Right ventricle myocardium inferior (tissue), 1 donor: Measurements from ENCODE around the gene ATXN7. TPM values are rescaled to one million over a fixed set of nuclear protein-coding genes. Genes with fewer than 3 reads are reported as not detected.
A peak's percentile ranks its signal among the peaks of the same experiment; 100 is the strongest.

Experiments
- ATAC-seq: fragments of 200-7000 bp; cut with Tn5 transposase; one replicate; pipeline ENCODE4 v1.9.1; 2020; ENCODE audit warnings: mild to moderate bottlenecking, moderate library complexity
- DNase-seq: peaks from one replicate; pipeline ENCODE4 v3.0.0; 2021; ENCODE audit errors: missing footprints
- intact Hi-C: fragments of 100-400 bp; cut with DNase I; formaldehyde crosslinking; loops from one replicate; pipeline ENCODE4 v1.11.0; 2022
- total RNA-seq: library from RNA; stranded (reverse); fragmentation: NEBNext Ultra II Directional; extraction: Animal tissue kit (Norgen Biotek cat#: 25700); gene quantifications from one replicate; pipeline ENCODE4 v1.2.1, GENCODE V29; 2021
- donor health status: DM: no; HTN: yes; CAD: no; lungs with severe emphysema.

The ATXN7 gene
- total RNA-seq, 1 donor from 2014 or later = 9.3 TPM

DNA sequence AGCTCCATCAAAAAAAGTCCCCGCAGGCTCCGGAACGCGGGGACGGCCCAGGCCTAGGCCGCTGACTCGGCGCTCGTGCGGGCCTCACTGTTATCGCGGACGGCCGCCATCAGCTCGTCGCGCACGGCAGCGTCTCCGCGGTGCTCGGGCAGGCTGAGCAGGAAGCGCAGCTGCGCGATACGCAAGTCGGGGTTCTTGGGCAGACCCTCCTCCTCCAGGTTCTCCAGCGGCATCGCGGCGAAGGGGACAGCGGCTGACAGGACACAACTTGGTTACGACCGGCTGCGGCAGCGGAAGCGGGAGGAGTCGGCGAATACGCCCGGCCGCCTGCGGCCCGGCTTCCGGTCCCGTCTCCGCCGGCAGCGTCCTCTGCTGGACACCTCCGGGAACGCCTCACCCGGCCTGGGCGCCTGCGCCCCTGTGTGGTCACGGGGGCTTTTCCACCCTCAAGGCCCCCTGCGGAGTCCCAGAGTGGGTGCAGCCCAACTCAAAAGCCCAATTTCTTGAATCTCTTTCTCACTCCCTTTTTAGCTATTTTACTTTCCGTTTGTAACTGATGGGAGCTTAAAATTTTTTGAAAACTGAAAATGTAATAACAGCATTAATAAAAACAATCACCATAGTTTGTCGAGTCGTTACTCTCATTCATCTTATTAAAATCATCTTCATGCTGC lies 159.7 kb downstream of the ATXN7 start, which contains the start of gene PSMD6:
Gene PSMD6 (minus strand): TSS at position 308 of the 674 bp plus-strand sequence. CDS start 75 bp downstream, at position 233.
- intact Hi-C loops = no loop called here
- ATAC-seq = peak; percentile 97
- DNase-seq = peak; percentile 95

DNA sequence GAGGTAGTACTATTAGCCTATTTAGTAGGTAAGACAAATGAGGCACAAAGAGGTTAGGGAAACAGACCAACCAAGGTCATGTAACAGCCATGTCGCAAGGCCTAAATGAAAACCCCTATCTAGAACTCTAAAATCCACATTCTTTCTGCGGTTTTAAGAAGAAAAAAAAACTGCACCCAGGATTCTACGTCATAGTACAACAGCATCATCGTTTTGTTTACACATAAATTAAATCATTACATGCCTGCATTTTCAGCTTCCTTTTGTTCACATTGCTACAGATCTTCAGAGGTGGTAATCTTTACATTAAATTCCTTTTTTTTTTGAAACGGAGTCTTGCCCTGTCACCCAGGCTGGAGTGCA lies 160.2 kb downstream of the ATXN7 start:
- ATAC-seq (no peak), DNase-seq (no peak)
- intact Hi-C loops = no loop called here

DNA sequence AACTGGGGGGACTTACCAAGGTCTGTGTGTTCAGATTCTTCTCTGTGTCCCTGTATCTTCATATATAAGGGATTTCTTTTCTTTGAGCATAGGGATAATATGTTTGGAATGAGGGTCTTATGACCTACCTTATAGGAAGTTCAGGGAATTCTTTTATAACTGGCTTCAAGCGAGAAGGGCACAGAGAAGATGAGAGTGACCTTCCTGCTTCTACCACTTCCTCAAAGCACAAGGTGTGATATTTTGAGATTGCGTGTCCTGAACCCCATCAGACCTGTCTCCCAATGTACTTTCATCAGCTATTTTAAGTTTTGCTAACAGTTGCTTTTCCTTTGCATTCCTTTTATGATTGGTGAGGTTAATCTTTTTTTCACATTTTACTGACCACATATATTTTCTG lies 162.7 kb downstream of the ATXN7 start:
- intact Hi-C loops = no loop called here
- no peak for DNase-seq
- no peak for ATAC-seq

DNA sequence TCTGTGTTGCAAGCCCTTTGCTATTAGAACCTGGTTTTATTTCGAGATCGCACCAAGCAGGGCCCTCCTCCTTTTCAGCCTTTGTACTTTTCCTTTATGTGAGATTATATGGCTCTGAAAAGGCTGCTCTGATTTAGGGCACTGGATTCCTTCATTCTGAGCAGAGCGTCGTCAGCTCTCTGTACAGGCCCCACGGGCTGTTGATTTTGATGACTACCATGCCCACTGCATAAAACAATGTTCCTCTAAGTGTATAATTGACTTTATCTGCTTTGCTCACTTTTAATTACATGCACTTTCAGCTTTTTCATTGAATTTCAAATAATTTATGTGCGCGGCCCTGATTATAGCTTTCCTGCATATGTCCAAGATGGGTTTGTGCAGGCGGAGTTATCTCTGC lies 164.0 kb downstream of the ATXN7 start:
- intact Hi-C loops = no loop called here
- ATAC-seq (no peak), DNase-seq (no peak)

DNA sequence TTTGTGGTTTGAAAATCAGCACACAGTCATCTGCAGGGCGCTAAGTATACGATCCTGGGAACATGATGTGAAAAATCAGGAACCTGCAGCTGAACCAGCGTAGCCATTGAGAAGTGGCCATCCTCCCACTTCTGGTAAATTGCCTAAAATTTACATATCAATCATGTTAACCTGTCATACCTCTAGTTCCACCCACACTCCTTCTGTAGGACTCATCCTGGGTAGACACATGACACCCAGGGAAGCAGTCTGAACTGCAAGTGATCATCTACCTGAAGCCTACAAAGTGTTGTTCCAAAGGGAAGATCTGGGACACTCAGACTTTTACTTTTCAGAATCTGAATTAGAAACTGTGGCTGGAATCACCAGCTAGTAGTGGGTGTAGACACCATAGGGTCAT lies 165.1 kb downstream of the ATXN7 start:
- DNase-seq (no peak), ATAC-seq (no peak)
- intact Hi-C loops = no loop called here

DNA sequence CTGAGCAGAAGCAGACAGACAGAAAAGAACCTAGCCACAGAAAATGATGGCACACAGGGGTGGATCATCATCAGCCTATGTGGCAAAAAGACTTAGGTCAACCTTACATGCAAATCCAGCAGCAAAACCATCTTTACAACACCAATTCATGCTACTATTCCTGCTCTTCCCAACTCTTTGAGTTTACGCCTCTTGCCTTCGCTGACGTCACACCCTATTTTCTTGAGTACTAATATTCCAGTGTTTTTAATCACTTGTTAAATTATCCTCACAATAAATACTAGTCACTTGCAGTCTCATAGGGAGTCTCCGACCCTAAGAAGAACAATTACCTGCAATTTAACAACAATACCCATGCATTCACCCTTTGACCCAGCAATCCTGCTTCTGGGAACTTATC lies 165.6 kb downstream of the ATXN7 start:
- ATAC-seq = no peak
- DNase-seq = no peak
- intact Hi-C loops = no loop called here

DNA sequence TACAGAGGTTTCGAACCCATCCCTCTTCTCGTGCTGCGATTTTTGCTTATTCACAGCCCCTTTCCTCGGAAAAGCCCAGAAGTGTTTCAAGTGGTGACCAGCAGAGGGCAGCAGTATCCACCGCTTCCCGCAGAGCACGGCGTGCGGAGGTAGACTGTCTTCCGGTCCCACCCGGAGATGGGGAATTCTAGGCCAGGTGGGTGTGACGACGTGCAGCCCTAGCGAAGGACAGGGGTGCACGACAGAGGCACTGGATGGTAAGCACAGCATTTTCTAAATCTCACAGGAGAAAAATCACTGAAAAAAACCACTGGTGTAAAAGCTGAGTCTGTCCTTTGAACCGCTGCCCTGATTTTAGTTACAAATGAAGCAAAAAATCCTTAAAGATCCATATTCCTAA lies 167.1 kb downstream of the ATXN7 start:
- intact Hi-C loops = loop anchor here (1.0 to 10.0 kb wide), 5 partner anchors 134 to 454 kb away; no protein-coding TSS in a partner anchor
- ATAC-seq = peak; percentile 88
- peak; percentile 82 for DNase-seq

DNA sequence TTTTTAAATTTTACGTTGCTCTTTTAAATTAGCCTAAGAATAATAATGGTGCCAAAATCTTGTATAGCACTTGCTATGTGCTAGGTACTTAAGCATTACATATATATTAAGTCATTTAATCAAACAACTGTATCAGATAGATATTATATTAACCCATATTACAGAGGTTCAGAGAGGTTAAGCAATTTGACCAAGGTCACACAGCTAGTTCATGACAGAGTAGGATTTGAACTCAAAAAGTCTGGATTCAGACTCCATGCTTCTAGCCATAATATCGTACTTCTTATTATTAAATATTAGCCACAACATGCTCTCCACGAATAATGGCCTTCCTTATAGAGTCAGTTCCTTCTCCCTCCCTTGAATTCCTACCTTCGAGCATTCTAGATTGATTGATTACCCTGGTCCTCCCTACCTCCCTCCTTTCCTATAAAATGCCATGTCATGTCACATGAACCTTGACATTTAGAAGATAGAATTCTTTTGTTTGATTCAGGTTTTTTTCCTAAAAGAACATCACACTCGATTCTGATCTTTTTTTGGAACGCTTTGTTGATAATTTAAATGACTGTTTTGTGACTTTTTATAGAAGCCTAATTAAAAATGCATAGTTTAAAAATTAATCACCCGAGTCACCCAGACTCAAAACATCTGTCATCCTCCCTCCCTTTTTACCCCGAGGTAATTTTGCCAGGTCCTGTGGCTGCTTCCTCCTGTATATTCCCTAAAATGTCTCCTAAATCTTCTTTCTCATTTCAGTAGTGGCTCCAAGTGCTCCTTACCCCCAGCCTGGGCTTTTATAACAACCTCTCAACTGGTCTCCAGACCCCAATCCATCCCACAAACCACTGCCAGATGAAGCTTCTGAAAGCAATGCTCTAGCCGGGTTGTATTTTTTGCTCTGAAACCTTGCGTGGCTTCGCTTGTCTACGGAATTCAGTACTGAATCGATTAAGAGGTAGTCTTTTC lies 168.2 kb downstream of the ATXN7 start:
- no peak for ATAC-seq
- intact Hi-C loops = loop anchor here (2.0 to 10.0 kb wide), 4 partner anchors 133 to 453 kb away; no protein-coding TSS in a partner anchor
- no peak for DNase-seq

DNA sequence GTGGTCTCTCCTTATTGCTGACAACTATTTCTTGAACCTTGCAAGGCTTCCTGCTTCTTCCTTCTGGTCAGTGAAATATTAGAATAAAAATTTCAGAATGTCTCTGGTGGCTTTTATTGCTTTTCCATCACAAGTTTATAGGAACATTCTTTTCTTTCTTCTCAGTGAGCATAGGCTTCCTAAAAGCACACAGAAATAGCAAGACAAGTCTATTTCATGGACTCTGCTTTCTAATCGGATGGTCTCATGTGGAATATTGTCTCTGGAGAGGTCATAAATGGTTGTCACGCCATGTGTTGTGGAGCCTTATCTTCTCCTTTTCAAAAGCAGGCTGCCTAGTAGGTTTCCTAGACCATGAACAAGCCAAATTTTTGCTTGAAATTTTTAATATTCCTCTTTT lies 169.4 kb downstream of the ATXN7 start:
- intact Hi-C loops = loop anchor here (5.0 to 10.0 kb wide), 3 partner anchors 132 to 234 kb away; no protein-coding TSS in a partner anchor
- DNase-seq (no peak), ATAC-seq (no peak)

DNA sequence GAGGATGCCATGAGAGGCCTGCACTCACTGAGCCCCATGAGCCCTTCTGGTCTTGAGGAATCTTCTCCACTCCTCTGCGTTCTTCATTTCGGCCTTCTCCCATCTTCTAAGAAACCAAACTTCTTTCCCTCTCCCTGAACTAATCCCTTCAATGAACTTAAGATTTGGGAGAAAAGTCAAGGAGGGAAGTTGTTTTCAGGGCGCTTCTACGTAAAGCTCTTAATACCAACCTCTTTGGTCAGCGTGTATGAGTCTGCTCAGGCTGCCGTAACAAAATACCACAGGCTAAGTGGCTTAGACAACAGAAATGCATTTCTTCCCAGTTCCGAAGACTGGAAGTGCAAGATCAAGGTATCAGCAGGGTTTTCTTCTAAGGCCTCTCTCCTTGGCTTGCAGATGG lies 173.4 kb downstream of the ATXN7 start:
- no peak for DNase-seq
- ATAC-seq = no peak
- intact Hi-C loops = loop anchor here (10.0 kb wide), 1 partner anchor 128 kb away; no protein-coding TSS in a partner anchor

DNA sequence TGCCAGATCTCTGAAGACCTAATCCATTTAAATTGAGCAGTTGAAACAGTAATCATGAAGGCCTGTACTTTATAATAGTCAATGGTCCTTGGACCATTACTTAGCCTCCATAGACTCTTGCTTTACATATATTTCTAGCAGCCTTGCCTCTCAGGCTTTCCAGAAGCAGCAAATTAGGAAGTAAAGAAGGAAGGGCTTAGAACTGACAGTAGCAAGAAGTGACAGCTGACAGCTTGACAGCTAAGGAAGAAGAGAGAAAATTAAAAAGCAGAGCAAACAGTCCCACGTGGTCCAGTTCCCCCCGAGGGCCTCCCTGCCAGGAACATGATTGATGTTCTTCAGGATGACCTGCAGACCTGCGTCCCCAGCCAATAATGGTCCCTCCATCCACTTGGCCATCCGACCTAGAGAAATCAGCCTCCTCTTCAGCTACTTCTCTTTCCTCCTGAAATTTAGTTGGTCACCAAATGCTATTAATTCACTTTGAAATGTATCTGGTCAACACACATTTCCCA lies 174.6 kb downstream of the ATXN7 start:
- ATAC-seq = no peak
- intact Hi-C loops = loop anchor here (10.0 kb wide), 1 partner anchor 126 kb away; no protein-coding TSS in a partner anchor

DNA sequence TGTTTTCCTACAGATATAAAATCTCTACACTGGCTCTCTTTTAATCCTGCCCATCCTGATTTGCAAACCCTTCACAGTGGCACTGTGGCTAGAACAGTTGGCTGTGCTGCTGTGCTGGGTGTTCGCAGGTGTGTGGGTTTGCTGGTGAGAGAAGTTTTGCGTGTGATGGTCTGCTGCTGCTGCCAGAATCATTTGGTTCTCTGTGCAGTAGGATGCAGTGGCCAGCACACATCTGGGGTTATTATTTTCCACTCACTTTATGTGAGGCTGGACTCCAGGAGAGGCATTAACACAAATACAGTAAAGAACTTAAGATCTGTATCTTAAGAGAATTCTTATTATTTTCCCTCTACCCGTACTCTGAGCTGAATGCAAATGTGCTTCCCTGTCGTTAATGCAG lies 175.7 kb downstream of the ATXN7 start:
- DNase-seq = peak; percentile 15
- no peak for ATAC-seq
- intact Hi-C loops = loop anchor here (10.0 kb wide), 1 partner anchor 125 kb away; no protein-coding TSS in a partner anchor

More for the DNA sequence above, 174.6 kb downstream of the ATXN7 start:
- peak; percentile 15 for DNase-seq

DNA sequence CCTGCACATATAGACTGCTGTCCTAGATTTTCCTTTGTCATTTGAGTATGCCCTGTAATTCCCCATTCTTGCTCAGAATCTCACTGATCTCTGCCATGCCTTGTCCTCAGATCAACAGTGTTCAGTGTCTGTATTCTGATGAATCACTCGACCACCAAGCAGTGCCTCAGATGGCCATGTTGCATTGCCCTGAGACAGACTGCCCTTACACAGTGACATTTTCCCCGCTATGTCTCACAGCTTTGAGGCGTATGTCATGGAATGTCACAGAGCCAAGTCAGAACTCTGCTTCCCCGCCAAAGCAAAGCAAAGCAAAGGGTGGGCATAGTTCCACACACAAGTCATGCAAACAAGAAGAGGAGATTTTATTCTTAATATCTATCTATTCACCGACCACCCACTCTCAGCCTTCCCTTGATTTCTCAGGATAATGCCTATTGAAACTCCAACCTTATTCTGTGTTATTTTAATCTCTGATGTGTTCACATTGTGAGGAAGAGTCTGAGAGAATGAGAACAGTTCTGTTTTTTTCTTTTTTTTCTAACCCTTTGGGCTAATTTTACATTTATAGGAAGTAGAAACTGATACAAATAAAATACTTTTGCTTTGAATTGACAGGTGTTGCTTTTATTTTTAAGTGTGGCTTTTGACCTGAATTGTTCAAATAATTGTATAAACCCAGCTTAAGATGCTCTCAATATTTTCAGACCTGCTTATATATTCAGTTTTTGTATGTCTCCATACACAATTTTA lies 176.5 kb downstream of the ATXN7 start:
- peak; percentile 9 for DNase-seq
- ATAC-seq = no peak
- intact Hi-C loops = loop anchor here (10.0 kb wide), 1 partner anchor 125 kb away; no protein-coding TSS in a partner anchor

DNA sequence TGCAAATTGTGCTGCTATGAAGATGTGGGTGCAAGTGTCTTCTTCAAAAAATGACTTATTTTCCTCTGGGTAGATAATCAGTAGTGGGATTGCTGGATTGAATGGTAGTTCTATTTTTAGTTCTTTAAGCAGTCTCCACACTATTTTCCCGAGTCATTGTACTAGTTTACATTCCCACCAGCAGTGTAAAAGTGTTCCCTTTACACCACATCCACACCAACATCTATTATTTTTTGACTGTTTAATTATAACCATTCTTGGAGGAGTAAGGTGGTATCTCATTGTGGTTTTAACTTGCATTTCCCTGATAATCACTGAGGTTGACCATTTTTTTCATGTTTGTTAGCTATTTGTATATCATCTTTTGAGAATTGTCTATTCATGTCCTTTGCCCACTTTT lies 179.3 kb downstream of the ATXN7 start:
- ATAC-seq (no peak), DNase-seq (no peak)
- intact Hi-C loops = no loop called here

DNA sequence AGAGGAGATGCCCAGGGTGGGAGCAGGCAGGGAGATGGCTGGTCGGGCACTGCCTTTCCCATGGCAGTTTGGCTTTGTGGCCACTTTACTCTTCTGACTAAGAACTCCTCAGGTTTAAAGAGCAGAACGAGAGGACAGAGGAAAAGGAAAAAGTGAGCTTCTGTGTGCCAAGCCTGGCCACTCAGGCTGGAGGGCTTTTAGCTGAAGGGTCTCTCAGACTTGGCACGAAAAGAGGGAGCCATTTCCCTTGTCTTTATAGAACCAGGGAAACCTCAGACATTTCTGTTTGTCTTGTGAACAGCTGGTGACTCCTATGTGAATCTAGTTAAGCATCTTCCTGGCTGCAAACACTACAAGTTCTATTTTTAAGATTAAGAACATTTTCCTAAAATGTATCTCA lies 182.9 kb downstream of the ATXN7 start:
- intact Hi-C loops = no loop called here
- DNase-seq (no peak), ATAC-seq (no peak)

DNA sequence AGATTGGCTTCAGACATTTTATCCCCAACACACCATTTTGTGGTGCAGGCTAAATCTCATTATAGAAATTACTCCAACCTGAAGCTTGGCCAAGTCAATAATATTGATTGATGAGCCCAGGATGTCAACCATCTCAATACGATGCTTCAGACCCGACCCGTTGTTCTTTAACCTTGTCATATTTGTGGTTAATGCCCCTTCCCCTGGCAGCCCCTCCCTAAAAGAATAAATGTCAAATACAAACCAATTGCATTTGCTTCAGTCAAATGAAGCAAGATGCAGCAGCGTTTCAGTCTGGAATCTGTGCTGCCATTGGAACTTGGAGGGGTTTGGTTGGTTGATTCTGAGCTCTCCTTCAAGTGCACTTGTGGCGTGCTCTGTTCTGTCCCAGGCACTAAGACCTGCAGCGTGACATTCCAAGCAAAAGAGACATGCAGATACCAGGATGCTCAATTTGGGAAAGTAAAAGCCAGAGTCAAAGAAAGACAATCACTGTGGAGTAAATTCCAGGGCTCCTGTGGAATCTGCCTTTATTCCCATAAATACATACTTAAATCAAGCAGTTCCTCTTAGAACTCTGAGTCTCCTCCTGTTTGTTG lies 183.4 kb downstream of the ATXN7 start:
- DNase-seq = no peak
- intact Hi-C loops = no loop called here

DNA sequence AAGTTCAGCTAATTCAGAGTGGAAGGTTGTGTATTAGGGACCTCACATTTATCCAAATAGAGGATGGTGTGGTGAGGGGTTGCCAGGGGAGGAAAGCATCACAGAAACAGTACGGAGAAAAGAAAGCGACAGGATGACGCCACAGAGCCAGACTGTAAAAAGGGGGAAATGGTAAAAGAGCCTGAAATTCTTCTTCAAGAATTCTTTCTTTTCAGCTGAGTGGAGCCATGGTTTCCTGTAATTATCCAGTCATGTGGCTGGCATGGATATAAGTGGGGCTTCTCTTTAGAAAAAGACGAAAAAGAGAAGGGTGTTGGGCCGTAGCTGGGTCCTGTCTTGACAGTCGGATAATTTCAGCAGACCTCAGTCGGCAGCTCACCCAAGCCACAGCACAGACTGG lies 184.1 kb downstream of the ATXN7 start:
- intact Hi-C loops = no loop called here
- ATAC-seq = no peak
- no peak for DNase-seq

More for the DNA sequence above, 183.4 kb downstream of the ATXN7 start:
- ATAC-seq = no peak

DNA sequence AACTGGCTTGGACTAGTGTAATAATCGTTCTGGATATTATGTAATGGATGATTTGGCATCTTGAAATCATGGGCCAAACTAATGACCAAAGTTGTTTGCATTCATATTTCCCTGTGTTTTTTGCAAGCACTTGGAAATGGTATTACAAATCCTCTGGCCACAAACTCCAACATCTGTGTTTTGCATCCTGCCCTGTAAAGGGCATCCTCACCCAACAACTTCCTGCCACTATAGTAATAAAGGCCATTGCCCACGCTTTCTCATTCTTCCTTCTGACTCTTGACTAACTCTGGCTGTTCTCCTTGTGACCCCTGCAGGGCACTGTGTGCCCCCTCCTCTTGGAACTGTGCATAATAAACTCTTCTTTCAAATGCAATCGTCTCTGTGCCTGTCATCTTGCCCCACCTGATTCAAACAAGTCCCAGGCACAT lies 185.0 kb downstream of the ATXN7 start:
- ATAC-seq = no peak

More for the DNA sequence above, 185.0 kb downstream of the ATXN7 start:
- intact Hi-C loops = no loop called here
- no peak for DNase-seq
